ENCODE data around the gene SEC24C.
A peak's percentile ranks its signal among the peaks of the same experiment; 100 is the strongest.
"Not testable (repeated sequence)": the region's sequence is repeated elsewhere in the genome, so short reads cannot be mapped to it uniquely, and the experiment has no call there.

SEC24C gene

DNA sequence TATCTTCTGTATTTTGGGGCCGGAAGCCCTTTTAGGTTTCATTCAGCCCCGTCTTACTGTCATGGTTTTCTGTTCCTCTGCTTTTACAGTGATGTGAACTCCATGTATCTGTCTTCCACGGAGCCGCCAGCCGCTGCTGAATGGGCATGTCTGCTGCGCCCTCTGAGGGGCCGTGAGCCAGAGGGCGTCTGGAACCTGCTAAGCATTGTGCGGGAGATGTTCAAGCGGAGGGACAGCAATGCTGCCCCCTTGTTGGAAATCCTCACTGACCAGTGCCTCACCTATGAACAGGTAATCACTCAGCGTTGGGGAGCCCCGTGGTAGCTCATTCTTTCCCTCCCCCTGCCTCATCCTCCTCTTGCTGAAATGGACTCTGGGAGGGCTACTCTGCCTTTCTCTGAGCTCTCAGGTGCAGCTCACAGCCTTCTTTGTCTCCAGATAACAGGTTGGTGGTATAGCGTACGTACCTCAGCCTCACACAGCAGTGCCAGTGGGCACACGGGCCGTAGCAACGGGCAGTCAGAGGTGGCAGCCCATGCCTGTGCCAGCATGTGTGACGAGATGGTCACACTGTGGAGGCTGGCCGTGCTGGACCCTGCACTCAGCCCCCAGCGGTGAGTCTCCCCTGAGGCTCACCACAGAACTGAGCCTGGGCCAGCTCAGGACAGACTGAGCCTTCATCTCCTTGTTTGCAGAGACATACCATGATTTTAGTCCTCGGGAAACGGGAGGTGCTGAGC, 46.9 kb downstream of the SEC24C start:
- Mint-ChIP-seq H3K4me1 (peaks cover 25% of the 10 kb centered on the region), H3K27me3 (no peaks in the 10 kb centered on the region), H3K27ac (no peak overlapping the region), H3K9me3 (no peaks in the 10 kb centered on the region), H3K4me3 (no peak overlapping the region)
- no peak for ATAC-seq
- DNase-seq, result no peak

DNA sequence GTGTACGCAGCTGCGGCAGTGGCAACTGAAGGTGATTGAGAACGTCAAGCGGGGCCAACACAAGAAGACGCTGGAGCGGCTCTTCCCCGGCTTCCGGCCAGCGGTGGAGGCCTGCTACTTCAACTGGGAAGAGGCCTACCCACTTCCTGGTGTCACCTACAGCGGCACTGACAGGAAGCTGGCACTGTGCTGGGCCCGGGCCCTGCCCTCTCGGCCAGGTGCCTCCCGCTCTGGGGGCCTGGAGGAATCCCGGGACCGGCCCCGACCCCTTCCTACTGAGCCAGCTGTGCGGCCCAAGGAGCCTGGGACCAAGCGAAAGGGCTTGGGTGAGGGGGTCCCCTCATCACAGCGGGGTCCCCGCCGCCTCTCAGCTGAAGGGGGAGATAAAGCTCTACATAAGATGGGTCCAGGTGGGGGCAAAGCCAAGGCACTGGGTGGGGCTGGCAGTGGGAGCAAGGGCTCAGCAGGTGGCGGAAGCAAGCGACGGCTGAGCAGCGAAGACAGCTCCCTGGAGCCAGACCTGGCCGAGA, 47.8 kb downstream of the SEC24C start:
- H3K27me3 Mint-ChIP-seq, result no peaks in the 10 kb centered on the region
- peaks cover 16% of the 10 kb centered on the region for H3K4me1 Mint-ChIP-seq
- no peaks in the 10 kb centered on the region for H3K9me3 Mint-ChIP-seq
- DNase-seq (no peak), ATAC-seq (no peak)
- no peak overlapping the region for H3K4me3 Mint-ChIP-seq
- H3K27ac Mint-ChIP-seq, result peak overlapping the region in 1 of 2 donors; percentile 10

DNA sequence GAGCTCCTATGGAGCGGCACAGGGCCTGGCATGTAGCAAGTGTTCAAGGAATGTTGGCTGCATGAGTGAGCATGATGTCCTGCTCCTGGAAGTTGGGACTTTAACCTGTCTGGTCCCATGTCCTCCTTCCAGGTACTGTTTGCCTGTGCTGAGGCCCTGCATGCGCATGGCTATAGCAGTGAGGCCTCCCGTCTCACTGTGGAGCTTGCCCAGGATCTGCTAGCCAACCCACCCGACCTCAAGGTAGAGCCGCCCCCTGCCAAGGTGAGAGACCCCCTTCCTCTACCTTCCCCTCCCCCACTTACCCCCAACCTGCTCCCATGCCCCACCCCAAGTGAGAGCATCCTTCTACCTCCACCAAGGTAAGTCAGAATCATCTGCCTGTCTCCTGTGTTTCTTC, 49.3 kb downstream of the SEC24C start:
- no peak overlapping the region for H3K4me3 Mint-ChIP-seq
- peaks cover 3% of the 10 kb centered on the region for H3K4me1 Mint-ChIP-seq
- H3K27me3 Mint-ChIP-seq, result no peaks in the 10 kb centered on the region
- DNase-seq, result no peak
- H3K9me3 Mint-ChIP-seq, result no peaks in the 10 kb centered on the region
- no peak overlapping the region for H3K27ac Mint-ChIP-seq
- no peak for ATAC-seq

DNA sequence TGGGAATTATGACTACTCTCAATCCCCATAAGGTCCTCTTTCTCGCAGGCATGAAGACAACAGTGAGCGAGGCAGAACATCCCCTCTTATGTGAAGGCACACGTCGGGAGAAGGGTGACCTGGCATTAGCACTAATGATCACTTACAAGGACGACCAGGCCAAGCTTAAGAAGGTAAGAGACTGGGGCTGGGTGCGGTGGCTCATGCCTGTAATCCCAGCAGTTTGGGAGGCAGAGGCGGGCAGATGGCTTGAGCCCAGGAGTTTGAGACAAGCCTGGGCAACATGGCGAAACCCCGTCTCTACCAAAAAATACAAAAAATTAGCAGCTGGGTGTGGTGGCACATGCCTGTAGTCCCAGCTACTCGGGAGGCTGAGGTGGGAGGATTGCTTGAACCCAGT, 51.3 kb downstream of the SEC24C start:
- not testable (repeated sequence) for H3K9me3 Mint-ChIP-seq, H3K27me3 Mint-ChIP-seq, H3K4me3 Mint-ChIP-seq, ATAC-seq, DNase-seq
- Mint-ChIP-seq H3K27ac (peak overlapping the region; percentile 21 to 42), H3K4me1 (peaks cover 11% of the 10 kb centered on the region)

DNA sequence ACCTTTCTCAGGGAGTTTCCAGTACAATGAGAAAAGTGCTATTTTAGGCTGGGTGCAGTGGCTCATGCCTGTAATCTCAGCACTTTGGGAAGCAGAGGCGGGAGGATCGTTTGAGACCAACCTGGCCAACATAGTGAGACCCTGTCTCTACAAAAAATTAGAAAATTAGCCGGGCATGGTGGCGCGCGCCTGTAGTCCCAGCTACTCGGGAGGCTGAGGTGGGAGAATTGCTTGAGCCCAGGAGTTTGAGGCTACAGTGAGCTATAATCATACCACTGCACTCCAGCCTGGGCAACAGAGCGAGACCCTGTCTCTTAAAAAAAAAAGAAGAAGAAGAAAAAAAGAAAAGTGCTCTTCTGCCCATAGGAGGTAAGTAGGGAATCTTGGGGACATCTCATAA, 51.9 kb downstream of the SEC24C start:
- H3K4me1 Mint-ChIP-seq, result peaks cover 13% of the 10 kb centered on the region
- not testable (repeated sequence) for H3K27ac Mint-ChIP-seq, H3K4me3 Mint-ChIP-seq, ATAC-seq, H3K27me3 Mint-ChIP-seq, DNase-seq, H3K9me3 Mint-ChIP-seq

DNA sequence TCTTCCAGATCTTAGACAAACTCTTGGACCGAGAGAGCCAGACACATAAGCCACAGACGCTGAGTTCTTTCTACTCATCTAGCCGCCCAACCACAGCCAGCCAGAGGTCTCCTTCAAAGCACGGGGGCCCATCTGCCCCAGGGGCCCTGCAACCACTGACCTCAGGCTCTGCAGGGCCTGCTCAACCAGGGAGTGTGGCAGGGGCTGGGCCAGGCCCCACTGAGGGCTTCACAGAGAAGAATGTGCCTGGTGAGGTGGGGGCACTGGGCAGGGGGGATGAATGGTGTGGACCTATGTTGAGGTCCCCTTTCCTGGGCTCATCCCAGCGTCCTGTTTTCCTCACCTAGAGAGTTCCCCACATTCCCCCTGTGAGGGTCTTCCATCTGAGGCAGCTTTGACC, 52.6 kb downstream of the SEC24C start:
- no peak overlapping the region for H3K4me3 Mint-ChIP-seq
- H3K4me1 Mint-ChIP-seq, result peaks cover 18% of the 10 kb centered on the region
- H3K27ac Mint-ChIP-seq, result peak overlapping the region in 1 of 2 donors; percentile 54
- ATAC-seq, result peak; percentile 10
- no peaks in the 10 kb centered on the region for H3K9me3 Mint-ChIP-seq
- DNase-seq, result no peak
- no peaks in the 10 kb centered on the region for H3K27me3 Mint-ChIP-seq

DNA sequence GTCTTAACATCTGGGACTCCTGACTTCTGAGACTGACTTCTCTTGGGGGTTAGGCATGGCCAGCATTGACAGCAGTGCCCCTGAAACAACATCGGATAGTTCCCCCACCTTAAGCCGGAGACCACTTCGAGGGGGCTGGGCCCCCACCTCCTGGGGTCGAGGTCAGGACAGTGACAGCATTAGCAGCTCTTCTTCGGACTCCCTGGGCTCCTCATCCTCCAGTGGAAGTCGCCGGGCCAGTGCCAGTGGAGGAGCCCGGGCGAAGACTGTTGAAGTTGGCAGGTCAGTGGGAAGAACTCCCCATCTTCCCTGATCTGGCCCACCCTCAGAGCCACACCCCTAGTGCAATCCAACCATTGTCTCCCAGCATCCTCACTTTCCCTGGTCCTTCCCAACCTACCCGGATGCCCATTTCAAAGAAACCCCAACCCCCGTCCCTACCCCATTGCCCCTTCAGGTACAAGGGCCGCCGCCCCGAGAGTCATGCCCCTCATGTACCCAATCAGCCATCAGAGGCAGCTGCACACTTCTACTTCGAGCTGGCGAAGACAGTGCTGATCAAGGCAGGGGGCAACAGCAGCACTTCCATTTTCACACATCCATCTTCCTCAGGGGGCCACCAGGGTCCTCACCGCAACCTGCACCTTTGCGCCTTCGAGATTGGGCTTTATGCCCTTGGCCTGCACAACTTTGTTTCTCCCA, 53.3 kb downstream of the SEC24C start:
- DNase-seq, result no peak
- Mint-ChIP-seq H3K4me3 (no peak overlapping the region), H3K27me3 (no peaks in the 10 kb centered on the region), H3K9me3 (no peaks in the 10 kb centered on the region), H3K4me1 (peaks cover 18% of the 10 kb centered on the region), H3K27ac (peak overlapping the region in 1 of 2 donors; percentile 86)
- no peak for ATAC-seq

DNA sequence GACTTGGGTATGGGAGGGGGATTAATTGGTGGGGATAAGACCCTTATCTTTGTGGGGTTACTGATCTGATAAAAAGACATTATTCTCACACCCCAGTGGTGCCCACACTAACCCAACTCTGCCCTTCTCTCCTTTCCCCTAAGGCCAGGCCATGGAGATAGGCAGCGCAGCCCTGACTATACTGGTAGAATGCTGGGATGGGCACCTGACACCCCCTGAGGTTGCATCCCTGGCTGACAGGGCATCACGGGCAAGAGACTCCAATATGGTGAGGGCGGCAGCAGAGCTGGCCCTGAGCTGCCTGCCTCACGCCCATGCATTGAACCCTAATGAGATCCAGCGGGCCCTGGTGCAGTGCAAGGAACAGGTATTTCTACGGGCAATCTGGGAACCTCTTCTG, 53.9 kb downstream of the SEC24C start:
- H3K27ac Mint-ChIP-seq, result peak overlapping the region; percentile 19 to 86
- peak; percentile 3 for ATAC-seq
- H3K4me1 Mint-ChIP-seq, result peaks cover 23% of the 10 kb centered on the region
- H3K27me3 Mint-ChIP-seq, result no peaks in the 10 kb centered on the region
- no peaks in the 10 kb centered on the region for H3K9me3 Mint-ChIP-seq
- no peak overlapping the region for H3K4me3 Mint-ChIP-seq
- DNase-seq, result no peak

DNA sequence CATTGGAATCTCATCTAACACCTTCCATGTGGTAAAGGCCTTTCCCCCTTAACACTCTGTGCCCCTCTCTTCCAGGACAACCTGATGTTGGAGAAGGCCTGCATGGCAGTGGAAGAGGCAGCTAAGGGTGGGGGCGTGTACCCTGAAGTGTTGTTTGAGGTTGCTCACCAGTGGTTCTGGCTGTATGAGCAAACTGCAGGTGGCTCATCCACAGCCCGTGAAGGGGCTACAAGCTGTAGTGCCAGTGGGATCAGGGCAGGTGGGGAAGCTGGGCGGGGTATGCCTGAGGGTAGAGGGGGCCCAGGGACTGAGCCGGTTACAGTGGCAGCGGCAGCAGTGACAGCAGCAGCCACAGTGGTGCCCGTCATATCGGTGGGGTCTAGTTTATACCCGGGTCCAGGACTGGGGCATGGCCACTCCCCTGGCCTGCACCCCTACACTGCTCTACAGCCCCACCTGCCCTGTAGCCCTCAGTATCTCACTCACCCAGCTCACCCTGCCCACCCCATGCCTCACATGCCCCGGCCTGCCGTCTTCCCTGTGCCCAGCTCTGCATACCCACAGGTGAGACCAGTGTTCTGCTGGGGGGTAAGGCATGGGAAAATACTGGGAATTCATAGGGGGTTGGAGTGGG, 54.9 kb downstream of the SEC24C start:
- ATAC-seq, result peak; percentile 34
- H3K27ac Mint-ChIP-seq, result peak overlapping the region; percentile 48 to 91
- H3K9me3 Mint-ChIP-seq, result no peaks in the 10 kb centered on the region
- no peak for DNase-seq
- H3K4me3 Mint-ChIP-seq, result no peak overlapping the region
- no peaks in the 10 kb centered on the region for H3K27me3 Mint-ChIP-seq
- H3K4me1 Mint-ChIP-seq, result peaks cover 33% of the 10 kb centered on the region

DNA sequence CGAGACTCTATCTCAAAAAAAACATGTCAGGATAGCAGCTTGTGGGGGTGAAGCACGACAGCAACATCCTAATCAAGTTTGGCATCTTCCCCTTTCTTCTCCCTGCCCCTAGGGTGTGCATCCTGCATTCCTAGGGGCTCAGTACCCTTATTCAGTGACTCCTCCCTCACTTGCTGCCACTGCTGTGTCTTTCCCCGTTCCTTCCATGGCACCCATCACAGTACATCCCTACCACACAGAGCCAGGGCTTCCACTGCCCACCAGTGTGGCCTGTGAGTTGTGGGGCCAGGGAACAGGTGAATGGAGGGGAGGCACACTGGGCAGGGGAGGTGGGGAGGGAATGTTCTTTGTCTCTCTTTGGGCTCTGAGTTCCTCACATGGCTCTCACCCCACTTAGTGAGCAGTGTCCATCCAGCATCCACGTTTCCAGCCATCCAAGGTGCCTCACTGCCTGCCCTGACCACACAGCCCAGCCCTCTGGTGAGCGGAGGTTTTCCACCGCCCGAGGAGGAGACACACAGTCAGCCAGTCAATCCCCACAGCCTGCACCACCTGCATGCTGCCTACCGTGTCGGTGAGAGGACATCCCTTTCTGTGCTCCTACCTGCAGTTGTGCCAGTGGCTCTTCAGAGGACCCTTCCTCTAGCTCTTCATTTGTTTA, 55.9 kb downstream of the SEC24C start:
- peak; percentile 2 for ATAC-seq
- Mint-ChIP-seq H3K27ac (peak overlapping the region in 1 of 2 donors; percentile 3), H3K9me3 (no peaks in the 10 kb centered on the region), H3K27me3 (no peaks in the 10 kb centered on the region), H3K4me3 (no peak overlapping the region), H3K4me1 (peaks cover 39% of the 10 kb centered on the region)
- no peak for DNase-seq

DNA sequence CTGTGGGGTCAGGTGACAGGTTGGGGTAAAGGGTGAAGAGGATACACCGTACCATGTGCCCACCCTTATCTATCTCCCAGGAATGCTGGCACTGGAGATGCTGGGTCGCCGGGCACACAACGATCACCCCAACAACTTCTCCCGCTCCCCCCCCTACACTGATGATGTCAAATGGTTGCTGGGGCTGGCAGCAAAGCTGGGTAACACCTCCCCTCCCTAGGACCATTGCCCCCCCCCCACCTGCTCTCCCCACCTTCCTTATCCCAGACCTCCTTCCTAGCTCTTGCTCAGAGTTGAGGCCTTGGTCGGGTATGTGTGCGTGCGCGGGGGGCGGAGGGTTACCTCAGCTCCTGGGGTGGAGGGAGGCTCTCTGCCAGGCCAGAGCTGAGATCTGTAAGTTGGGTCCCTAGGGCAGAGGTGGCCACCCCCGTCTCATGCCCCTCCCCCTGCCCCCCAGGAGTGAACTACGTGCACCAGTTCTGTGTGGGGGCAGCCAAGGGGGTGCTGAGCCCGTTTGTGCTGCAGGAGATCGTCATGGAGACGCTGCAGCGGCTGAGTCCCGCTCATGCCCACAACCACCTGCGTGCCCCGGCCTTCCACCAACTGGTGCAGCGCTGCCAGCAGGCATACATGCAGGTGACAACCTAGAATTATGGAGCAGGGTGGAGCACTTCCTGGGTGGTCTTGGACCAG, 56.5 kb downstream of the SEC24C start:
- ATAC-seq (no peak), DNase-seq (no peak)
- Mint-ChIP-seq H3K9me3 (no peaks in the 10 kb centered on the region), H3K27ac (no peak overlapping the region), H3K4me3 (no peak overlapping the region), H3K4me1 (peaks cover 41% of the 10 kb centered on the region), H3K27me3 (no peaks in the 10 kb centered on the region)

DNA sequence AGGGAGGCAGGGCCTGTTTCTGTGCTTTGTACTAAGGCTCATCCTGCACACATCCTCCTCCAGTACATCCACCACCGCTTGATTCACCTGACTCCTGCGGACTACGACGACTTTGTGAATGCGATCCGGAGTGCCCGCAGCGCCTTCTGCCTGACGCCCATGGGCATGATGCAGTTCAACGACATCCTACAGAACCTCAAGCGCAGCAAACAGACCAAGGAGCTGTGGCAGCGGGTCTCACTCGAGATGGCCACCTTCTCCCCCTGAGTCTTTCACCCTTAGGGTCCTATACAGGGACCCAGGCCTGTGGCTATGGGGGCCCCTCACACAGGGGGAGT, 57.0 kb downstream of the SEC24C start:
- Mint-ChIP-seq H3K4me1 (peaks cover 46% of the 10 kb centered on the region), H3K4me3 (no peak overlapping the region), H3K27ac (no peak overlapping the region), H3K27me3 (no peaks in the 10 kb centered on the region), H3K9me3 (no peaks in the 10 kb centered on the region)
- DNase-seq, result no peak
- no peak for ATAC-seq

DNA sequence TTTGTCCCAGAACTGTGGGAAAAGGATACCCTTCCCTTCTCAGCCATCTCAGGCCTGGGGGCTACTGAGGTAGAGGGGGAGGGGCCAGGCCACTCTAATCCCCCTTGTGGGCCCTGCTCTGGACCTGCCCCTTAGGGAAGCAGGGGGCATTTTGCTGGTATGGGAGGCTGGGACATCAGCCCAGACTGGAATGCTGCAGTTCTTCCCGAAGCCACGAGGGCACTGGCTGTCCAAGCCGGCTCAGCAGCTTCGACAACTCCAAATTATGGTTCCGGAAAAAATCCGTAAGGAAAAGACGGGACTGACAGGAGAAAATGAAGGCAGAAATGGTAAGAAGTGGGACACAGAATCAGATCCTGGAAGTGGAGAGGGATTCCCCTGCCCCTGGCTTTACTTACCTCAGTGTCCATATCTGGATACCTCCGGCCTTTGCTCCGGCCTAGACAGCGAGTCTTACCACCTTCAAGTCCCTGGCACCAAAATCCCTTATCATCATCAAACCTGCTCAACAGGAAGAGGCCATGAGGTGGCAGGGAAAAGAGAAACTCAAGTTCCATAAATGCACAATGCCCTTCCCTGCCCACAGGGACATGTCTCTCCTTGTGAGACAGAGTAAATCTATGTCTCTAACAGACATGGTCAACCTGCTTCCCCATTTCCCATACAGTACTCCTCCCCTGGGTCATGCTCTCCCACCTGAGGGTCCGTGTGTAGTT, 58.3 kb downstream of the SEC24C start:
- DNase-seq (no peak), ATAC-seq (no peak)
- peak overlapping the region in 1 of 2 donors; percentile 9 for H3K27ac Mint-ChIP-seq
- H3K4me3 Mint-ChIP-seq, result no peak overlapping the region
- H3K9me3 Mint-ChIP-seq, result no peaks in the 10 kb centered on the region
- H3K4me1 Mint-ChIP-seq, result peaks cover 58% of the 10 kb centered on the region
- H3K27me3 Mint-ChIP-seq, result no peaks in the 10 kb centered on the region

DNA sequence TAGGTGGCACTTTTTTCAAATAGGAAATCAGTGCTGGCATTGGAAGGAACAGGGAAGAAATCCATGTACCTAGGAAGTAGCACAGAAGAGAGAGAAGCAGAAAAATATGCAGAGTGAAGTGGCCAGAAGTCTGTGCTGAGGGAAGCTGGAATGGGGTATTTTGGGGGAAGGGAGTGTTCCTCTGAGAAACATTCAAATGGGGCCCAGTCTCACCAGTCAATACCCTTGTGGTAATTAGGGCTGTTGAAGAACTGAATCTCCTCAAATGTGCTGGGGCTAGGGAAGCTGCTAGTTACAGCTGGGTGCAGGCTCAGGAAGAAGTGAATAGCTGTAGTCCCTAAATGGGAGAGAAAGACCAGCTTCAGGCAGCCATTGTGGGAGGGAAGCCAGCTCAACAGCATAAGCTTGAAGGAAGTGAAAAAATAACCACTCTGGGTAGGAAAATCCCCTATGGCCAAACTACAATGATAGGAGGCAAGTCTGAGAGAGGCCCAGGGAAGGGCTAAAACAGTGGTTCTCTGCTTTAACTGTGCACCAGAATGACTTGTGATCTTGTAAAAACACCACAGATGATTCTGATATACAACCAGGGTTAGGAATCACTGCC, 59.6 kb downstream of the SEC24C start:
- H3K27ac Mint-ChIP-seq, result peak overlapping the region; percentile 20 to 92
- H3K27me3 Mint-ChIP-seq, result no peaks in the 10 kb centered on the region
- H3K4me1 Mint-ChIP-seq, result peaks cover 70% of the 10 kb centered on the region
- ATAC-seq (peak; percentile 81), DNase-seq (no peak)
- no peaks in the 10 kb centered on the region for H3K9me3 Mint-ChIP-seq
- H3K4me3 Mint-ChIP-seq, result peak overlapping the region; percentile 36 to 62

Data from stimulated activated naive CD8-positive, alpha-beta T cell treated with anti-CD3 and anti-CD28 coated beads, Interleukin-15, amount 100 ng/mL, for 72 hours (primary cell).